Thyroid gland (tissue), 4 donors: ENCODE measurements around the gene KCNG1.

ENCODE experiments used
- POLR2A ChIP-seq, 2 donors: fragments of 450-650 bp; IDR thresholded peaks; one replicate each; pipeline ENCODE4 v1.6.1; 2017; ENCODE audit warnings: antibody characterized with exemption in 2 of 2, mild to moderate bottlenecking in 2 of 2, moderate library complexity in 1 of 2
- TF ChIP-seq, protein P1 (sequence below), 6 experiments: fragments of 200-600 bp in 3 of 6; fragments of 450-650 bp in 3 of 6; sonication (generic) in 3 of 6; IDR thresholded peaks; one replicate each; pipeline ENCODE4 v1.5.1; 2016 to 2019; ENCODE audit warnings: antibody characterized with exemption in 6 of 6, mild to moderate bottlenecking in 2 of 6, inconsistent platforms in 1 of 6, moderate library complexity in 1 of 6

GRCh38 chr20:50958615-50959542 lies 64.0 kb downstream of the KCNG1 start, which contains the start of gene MOCS3:
- TF ChIP-seq, protein P1, sequence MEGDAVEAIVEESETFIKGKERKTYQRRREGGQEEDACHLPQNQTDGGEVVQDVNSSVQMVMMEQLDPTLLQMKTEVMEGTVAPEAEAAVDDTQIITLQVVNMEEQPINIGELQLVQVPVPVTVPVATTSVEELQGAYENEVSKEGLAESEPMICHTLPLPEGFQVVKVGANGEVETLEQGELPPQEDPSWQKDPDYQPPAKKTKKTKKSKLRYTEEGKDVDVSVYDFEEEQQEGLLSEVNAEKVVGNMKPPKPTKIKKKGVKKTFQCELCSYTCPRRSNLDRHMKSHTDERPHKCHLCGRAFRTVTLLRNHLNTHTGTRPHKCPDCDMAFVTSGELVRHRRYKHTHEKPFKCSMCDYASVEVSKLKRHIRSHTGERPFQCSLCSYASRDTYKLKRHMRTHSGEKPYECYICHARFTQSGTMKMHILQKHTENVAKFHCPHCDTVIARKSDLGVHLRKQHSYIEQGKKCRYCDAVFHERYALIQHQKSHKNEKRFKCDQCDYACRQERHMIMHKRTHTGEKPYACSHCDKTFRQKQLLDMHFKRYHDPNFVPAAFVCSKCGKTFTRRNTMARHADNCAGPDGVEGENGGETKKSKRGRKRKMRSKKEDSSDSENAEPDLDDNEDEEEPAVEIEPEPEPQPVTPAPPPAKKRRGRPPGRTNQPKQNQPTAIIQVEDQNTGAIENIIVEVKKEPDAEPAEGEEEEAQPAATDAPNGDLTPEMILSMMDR (IDR thresholded peaks at IDR 0.05), result no peak
- peak in 1 of 2 donors; percentile 38 for TF ChIP-seq POLR2A (IDR thresholded peaks at IDR 0.05)
